ENCODE measurements around the gene MMP19.

GRCh38 chr12:55824726-55825125, 18.0 kb downstream of the MMP19 start:
- TF ChIP-seq CTCF (conservative IDR thresholded peaks at IDR 0.05): no peak
- no peak for TF ChIP-seq ZFX (IDR thresholded peaks at IDR 0.05)
